ENCODE data around the gene RHOC. TPM values are rescaled to one million over a fixed set of nuclear protein-coding genes. Genes with fewer than 3 reads are reported as not detected.

RHOC gene
- total RNA-seq, 1 experiment from 2014 or later: 16.5 TPM

DNA sequence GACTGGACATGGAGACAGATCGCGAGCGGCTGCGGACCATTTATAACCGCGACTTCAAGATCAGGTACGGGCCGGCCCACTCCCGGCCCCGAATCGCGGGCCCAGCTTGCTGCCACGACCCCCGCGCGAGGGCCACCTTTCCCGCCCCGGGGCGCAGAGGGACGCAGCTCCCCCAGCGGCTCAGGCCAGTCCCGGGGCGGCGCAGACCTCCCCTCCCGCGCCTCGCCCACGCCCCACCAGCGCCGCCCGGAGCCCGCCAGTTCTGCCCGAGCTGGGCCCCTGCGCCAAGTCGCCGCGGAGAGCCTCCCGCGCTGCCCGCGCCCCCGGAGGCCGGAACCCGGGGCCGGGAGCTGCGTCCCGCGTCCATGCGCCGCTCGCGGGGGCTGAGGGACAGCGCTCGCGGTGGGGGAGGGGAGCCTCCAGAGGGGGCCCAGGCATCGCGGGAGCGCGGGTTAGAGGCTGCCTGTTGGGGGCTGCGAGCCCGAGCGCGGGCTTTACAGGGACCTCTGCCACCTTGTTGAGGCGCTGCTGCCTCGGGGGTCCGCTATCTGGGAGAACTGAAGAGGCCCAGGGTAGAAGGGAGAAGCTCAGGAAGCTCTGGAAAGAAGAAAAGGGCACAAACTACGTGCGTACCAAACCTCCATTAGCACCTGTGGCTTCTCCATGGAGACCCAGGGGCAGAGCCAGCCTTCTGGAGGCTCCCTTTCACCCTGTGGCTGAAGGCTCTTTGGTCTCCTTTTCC, 31.8 kb downstream of the RHOC start:
- H3K79me2 ChIP-seq (ENCODE audit: low read length): no peaks in the 10 kb centered on the region
- peaks cover 11% of the 10 kb centered on the region; the same call in 1 of the 2 replicates for H3K36me3 ChIP-seq (ENCODE audit: insufficient read depth, low read length)
- no peaks in the 10 kb centered on the region for H3K9me2 ChIP-seq (replicated peaks; ENCODE audit: insufficient read depth, low read length)
- peak overlapping the region; percentile 75 for H3K9ac ChIP-seq (ENCODE audit: low read length)
- peak overlapping the region; percentile 99 for H3K4me2 ChIP-seq (ENCODE audit: low read depth, low read length, poor library complexity, severe bottlenecking)
- DNase-seq: peak; percentile 61
- no peak overlapping the region for H3K27ac ChIP-seq (ENCODE audit: low read length)
- peak overlapping the region; percentile 88 for H3K4me3 ChIP-seq (ENCODE audit: low read length)
- H3K4me1 ChIP-seq (ENCODE audit: low read length): peaks cover 42% of the 10 kb centered on the region
- peaks cover 3% of the 10 kb centered on the region; the same call in 1 of the 2 replicates for H4K20me1 ChIP-seq (ENCODE audit: insufficient read depth, low read depth, low read length)
- peak overlapping the region; percentile 57 for H2AFZ ChIP-seq (ENCODE audit: low read length)
- H3K27me3 ChIP-seq (ENCODE audit: low read length): no peaks in the 10 kb centered on the region
- no peaks in the 10 kb centered on the region for H3K9me3 ChIP-seq (ENCODE audit: low read length)

DNA sequence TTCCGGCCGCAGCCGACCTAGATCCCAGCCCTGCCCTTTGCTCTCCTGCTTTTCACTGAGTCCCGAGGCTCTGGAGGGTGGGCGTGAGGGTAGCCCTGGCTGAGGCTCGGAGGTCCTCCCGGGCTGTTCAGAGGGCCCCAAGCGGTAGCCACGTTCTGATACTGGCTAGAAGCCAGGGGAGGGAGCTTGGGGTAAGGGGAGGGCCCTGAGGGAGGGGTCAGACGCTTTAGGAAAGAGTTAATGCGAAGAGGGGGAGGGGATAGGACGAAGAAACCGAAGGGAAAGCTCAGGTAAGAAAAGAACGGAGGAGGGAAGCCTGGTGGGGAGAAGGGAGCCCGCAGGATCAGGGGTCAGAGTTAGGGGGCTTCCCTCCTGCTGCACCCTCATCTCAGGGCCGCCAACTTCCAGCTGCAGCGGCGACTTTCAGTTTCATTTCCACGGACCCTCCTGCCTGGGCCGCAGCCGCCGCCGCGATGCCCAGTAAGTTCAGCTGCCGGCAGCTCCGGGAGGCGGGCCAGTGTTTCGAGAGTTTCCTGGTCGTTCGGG, 32.4 kb downstream of the RHOC start, which contains the start of gene MOV10:
MOV10 (plus strand) TSS at position 220 of the 546 bp plus-strand sequence; CDS start at position 474, 254 bp downstream.
- H3K9me3 ChIP-seq (ENCODE audit: low read length): no peaks in the 10 kb centered on the region
- H3K9ac ChIP-seq (ENCODE audit: low read length): peak within 1 kb of the TSS; percentile 75
- no peak within 1 kb of the TSS; the same call in 1 of the 2 replicates for H3K27ac ChIP-seq (ENCODE audit: low read length)
- no peaks in the 10 kb centered on the region for H3K27me3 ChIP-seq (ENCODE audit: low read length)
- H3K4me3 ChIP-seq (ENCODE audit: low read length): peak within 1 kb of the TSS; percentile 88
- peak within 1 kb of the TSS; percentile 57 for H2AFZ ChIP-seq (ENCODE audit: low read length)
- H3K4me1 ChIP-seq (ENCODE audit: low read length): peaks cover 42% of the 10 kb centered on the region
- H3K4me2 ChIP-seq (ENCODE audit: low read depth, low read length, poor library complexity, severe bottlenecking): peak within 1 kb of the TSS; percentile 99
- peaks cover 3% of the 10 kb centered on the region; the same call in 1 of the 2 replicates for H4K20me1 ChIP-seq (ENCODE audit: insufficient read depth, low read depth, low read length)
- DNase-seq: peak; percentile 80
- no peaks in the 10 kb centered on the region for H3K9me2 ChIP-seq (replicated peaks; ENCODE audit: insufficient read depth, low read length)
- H3K36me3 ChIP-seq (ENCODE audit: insufficient read depth, low read length): peaks cover 16% of the 10 kb centered on the region; the same call in 1 of the 2 replicates
- no peaks in the 10 kb centered on the region for H3K79me2 ChIP-seq (ENCODE audit: low read length)

DNA sequence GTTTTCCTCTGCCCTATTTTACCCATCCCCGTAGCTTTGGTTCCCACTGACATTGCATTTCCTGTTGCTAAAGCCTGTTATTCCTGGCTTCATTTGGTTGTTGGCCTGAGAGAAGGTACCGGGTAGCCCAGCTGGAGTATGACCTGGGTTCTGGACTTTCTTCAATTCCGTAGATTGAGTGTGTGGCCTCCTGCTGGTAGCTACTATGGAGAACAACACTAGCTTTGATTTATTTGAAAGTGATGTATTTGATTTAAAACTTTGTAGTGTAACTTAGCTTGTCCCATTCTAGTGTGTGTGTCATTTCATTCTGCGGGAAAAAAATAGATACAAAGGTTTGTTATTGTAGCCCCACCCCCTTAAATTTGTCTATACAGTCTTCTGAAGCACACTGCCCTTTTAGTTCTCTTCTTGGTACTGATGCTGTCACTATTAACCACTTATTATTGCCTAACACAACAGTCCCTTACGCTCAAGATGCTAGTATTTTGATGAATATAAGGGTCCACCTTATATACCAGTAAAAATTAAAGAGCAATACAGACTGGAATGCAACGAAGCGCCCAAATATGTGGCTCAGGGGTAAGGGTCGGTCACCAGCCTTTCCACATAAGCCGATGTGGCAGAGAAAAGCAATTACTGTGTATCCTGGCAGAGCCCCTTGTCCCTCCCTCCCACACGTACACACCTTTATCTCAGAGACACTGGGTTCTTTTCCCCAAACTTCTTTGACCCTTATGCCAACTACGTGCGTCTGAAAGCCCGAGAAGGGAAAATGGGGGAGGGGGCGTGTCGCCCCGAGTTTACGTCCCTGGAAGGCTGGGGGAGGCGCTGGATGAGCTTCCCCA, 33.1 kb downstream of the RHOC start:
- peak; percentile 72 for DNase-seq
- Histone ChIP-seq H3K9ac (ENCODE audit: low read length) (peak overlapping the region; percentile 75), H2AFZ (ENCODE audit: low read length) (no peak overlapping the region), H3K79me2 (ENCODE audit: low read length) (no peaks in the 10 kb centered on the region), H3K4me2 (ENCODE audit: low read depth, low read length, poor library complexity, severe bottlenecking) (peak overlapping the region; percentile 99), H3K9me2 (replicated peaks; ENCODE audit: insufficient read depth, low read length) (no peaks in the 10 kb centered on the region), H3K4me1 (ENCODE audit: low read length) (peaks cover 42% of the 10 kb centered on the region), H3K9me3 (ENCODE audit: low read length) (no peaks in the 10 kb centered on the region), H3K27me3 (ENCODE audit: low read length) (no peaks in the 10 kb centered on the region), H3K36me3 (ENCODE audit: insufficient read depth, low read length) (peaks cover 23% of the 10 kb centered on the region; the same call in 1 of the 2 replicates), H3K4me3 (ENCODE audit: low read length) (peak overlapping the region; percentile 88), H3K27ac (ENCODE audit: low read length) (no peak overlapping the region; the same call in 1 of the 2 replicates), H4K20me1 (ENCODE audit: insufficient read depth, low read depth, low read length) (peaks cover 3% of the 10 kb centered on the region; the same call in 1 of the 2 replicates)

DNA sequence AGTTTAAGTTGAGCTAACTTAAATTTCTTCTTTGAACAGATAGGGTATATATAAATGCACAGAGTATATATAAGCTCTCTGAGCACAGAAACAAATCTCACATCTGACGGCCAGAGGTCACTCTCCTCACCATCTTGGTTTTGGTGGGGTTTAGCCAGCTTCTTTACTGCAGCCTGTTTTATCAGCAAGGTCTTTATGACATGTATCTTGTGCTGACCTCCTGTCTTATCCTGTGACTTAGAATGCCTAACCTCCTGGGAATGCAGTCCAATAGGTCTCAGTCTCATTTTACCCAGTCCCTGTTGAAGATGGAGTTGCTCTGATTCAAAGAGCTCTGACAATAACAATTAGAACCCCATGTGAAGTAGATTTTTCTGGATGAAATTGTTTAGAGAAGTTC, 34.1 kb downstream of the RHOC start:
- Histone ChIP-seq H3K9ac (ENCODE audit: low read length) (no peak overlapping the region), H3K27ac (ENCODE audit: low read length) (no peak overlapping the region), H3K27me3 (ENCODE audit: low read length) (no peaks in the 10 kb centered on the region), H3K9me3 (ENCODE audit: low read length) (no peaks in the 10 kb centered on the region), H3K79me2 (ENCODE audit: low read length) (no peaks in the 10 kb centered on the region), H3K36me3 (ENCODE audit: insufficient read depth, low read length) (peaks cover 28% of the 10 kb centered on the region; the same call in 1 of the 2 replicates), H3K4me3 (ENCODE audit: low read length) (no peak overlapping the region), H3K9me2 (replicated peaks; ENCODE audit: insufficient read depth, low read length) (no peaks in the 10 kb centered on the region), H3K4me1 (ENCODE audit: low read length) (peaks cover 42% of the 10 kb centered on the region), H3K4me2 (ENCODE audit: low read depth, low read length, poor library complexity, severe bottlenecking) (peak overlapping the region; percentile 99), H2AFZ (ENCODE audit: low read length) (no peak overlapping the region), H4K20me1 (ENCODE audit: insufficient read depth, low read depth, low read length) (no peaks in the 10 kb centered on the region)
- DNase-seq: no peak

DNA sequence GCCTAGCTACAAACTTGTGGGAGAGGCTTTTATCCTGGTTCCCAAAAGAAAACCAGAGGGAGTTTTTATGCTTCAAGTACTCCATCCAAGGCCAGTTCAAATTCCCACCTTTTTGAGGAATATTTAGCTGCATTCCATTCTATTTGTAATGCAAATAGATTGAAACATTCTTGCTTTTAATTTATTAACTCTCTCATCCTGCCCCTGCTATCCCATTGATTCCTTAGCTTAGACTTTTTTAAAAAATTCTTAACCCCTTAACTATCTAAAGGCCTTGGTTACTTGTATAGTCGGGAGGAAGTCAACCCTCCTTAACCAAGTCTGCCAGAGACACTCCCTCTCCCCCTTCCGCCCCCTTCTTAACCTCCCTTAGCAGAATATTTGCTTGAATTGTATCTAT, 34.9 kb downstream of the RHOC start:
- Histone ChIP-seq H3K4me1 (ENCODE audit: low read length) (peaks cover 42% of the 10 kb centered on the region), H3K9me3 (ENCODE audit: low read length) (no peaks in the 10 kb centered on the region), H3K9me2 (replicated peaks; ENCODE audit: insufficient read depth, low read length) (no peaks in the 10 kb centered on the region), H3K27ac (ENCODE audit: low read length) (no peak overlapping the region), H3K4me2 (ENCODE audit: low read depth, low read length, poor library complexity, severe bottlenecking) (no peak overlapping the region), H4K20me1 (ENCODE audit: insufficient read depth, low read depth, low read length) (no peaks in the 10 kb centered on the region), H2AFZ (ENCODE audit: low read length) (no peak overlapping the region), H3K27me3 (ENCODE audit: low read length) (no peaks in the 10 kb centered on the region), H3K9ac (ENCODE audit: low read length) (no peak overlapping the region), H3K79me2 (ENCODE audit: low read length) (no peaks in the 10 kb centered on the region), H3K4me3 (ENCODE audit: low read length) (no peak overlapping the region), H3K36me3 (ENCODE audit: insufficient read depth, low read length) (peaks cover 35% of the 10 kb centered on the region; the same call in 1 of the 2 replicates)
- DNase-seq: no peak

DNA sequence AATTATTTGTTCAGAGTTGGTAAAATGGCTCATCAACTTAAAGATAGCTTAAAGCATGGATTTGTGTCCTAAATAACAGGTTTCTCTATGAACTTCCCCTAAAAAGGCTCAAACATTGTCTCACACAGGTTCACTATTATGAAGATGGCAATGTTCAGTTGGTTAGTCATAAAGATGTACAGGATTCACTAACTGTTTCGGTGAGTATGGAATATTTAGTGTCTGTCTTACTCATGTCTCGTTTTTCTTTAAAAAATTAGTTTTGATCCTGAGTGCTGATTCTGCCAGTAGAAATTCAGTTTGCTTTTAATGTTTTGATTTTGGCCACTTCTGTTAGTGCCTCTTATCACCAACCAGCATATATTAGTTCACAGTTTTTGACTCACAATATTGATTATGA, 40.0 kb downstream of the RHOC start:
- Histone ChIP-seq H3K4me1 (ENCODE audit: low read length) (peaks cover 4% of the 10 kb centered on the region; the same call in 1 of the 2 replicates), H3K4me2 (ENCODE audit: low read depth, low read length, poor library complexity, severe bottlenecking) (no peak overlapping the region), H3K9ac (ENCODE audit: low read length) (no peak overlapping the region), H3K36me3 (ENCODE audit: insufficient read depth, low read length) (peaks cover 62% of the 10 kb centered on the region), H3K4me3 (ENCODE audit: low read length) (no peak overlapping the region), H3K9me2 (replicated peaks; ENCODE audit: insufficient read depth, low read length) (no peaks in the 10 kb centered on the region), H2AFZ (ENCODE audit: low read length) (no peak overlapping the region), H3K27ac (ENCODE audit: low read length) (no peak overlapping the region), H4K20me1 (ENCODE audit: insufficient read depth, low read depth, low read length) (no peaks in the 10 kb centered on the region), H3K27me3 (ENCODE audit: low read length) (no peaks in the 10 kb centered on the region), H3K79me2 (ENCODE audit: low read length) (0 out of 2 replicates have a peak, but pooled peaks cover 7% of the 10 kb centered on the region), H3K9me3 (ENCODE audit: low read length) (no peaks in the 10 kb centered on the region)
- no peak for DNase-seq

DNA sequence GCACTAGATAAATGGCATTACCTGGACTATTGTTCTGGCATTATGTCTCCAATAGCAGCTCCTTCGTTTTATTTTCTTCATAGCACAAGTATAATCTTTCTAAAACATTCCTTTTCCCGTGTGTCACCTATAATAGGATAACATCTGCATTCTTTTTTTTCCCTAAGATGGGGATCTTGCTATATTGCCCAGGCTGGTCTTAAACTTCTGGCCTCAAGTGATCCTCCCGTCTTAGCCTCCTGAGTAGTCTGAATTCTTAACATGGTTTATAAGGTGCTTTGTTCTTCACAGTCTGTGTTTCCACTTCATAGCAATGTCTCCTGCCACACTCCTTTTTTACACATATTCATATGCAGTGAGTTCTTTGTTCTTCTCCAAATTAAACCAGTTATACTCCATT, 41.1 kb downstream of the RHOC start:
- DNase-seq: no peak
- H3K36me3 ChIP-seq (ENCODE audit: insufficient read depth, low read length): peaks cover 68% of the 10 kb centered on the region
- H3K9me2 ChIP-seq (replicated peaks; ENCODE audit: insufficient read depth, low read length): no peaks in the 10 kb centered on the region
- peaks cover 12% of the 10 kb centered on the region; the same call in 1 of the 2 replicates for H3K79me2 ChIP-seq (ENCODE audit: low read length)
- no peaks in the 10 kb centered on the region for H4K20me1 ChIP-seq (ENCODE audit: insufficient read depth, low read depth, low read length)
- H2AFZ ChIP-seq (ENCODE audit: low read length): no peak overlapping the region
- no peaks in the 10 kb centered on the region for H3K9me3 ChIP-seq (ENCODE audit: low read length)
- H3K9ac ChIP-seq (ENCODE audit: low read length): no peak overlapping the region
- H3K27me3 ChIP-seq (ENCODE audit: low read length): no peaks in the 10 kb centered on the region
- H3K4me1 ChIP-seq (ENCODE audit: low read length): peaks cover 4% of the 10 kb centered on the region; the same call in 1 of the 2 replicates
- no peak overlapping the region for H3K4me3 ChIP-seq (ENCODE audit: low read length)
- H3K4me2 ChIP-seq (ENCODE audit: low read depth, low read length, poor library complexity, severe bottlenecking): no peak overlapping the region
- H3K27ac ChIP-seq (ENCODE audit: low read length): no peak overlapping the region
